Breast epithelium (tissue), 3 donors: ENCODE data around the gene THSD7B.

Experiments
- CTCF ChIP-seq, 3 donors: fragments of 450-650 bp; IDR thresholded peaks; one replicate each; pipeline ENCODE4 v1.5.1; 2016 to 2017; ENCODE audit warnings: antibody characterized with exemption in 3 of 3, mild to moderate bottlenecking in 3 of 3, moderate library complexity in 3 of 3
- POLR2A ChIP-seq: fragments of 450-650 bp; IDR thresholded peaks from one replicate; pipeline ENCODE4 v1.6.1; 2016; ENCODE audit warnings: antibody characterized with exemption, mild to moderate bottlenecking, moderate library complexity
- POLR2AphosphoS5 ChIP-seq, 3 donors: sonication (generic); formaldehyde crosslinking; IDR thresholded peaks; one replicate each; pipeline ENCODE4 v1.6.1; 2017; ENCODE audit warnings: antibody characterized with exemption in 3 of 3

GRCh38 chr2:136818839-136819238, 53.5 kb downstream of the THSD7B start:
- TF ChIP-seq POLR2A (no peak), CTCF (IDR thresholded peaks at IDR 0.05) (no peak), POLR2AphosphoS5 (IDR thresholded peaks at IDR 0.05) (no peak)
